GM20431 (cell line): ENCODE measurements around the gene LNP1.
"Not testable (repeated sequence)": the region's sequence is repeated elsewhere in the genome, so short reads cannot be mapped to it uniquely, and the experiment has no call there.

ENCODE experiments used
- in situ Hi-C: fragments of 300-500 bp; cut with MseI, MboI; formaldehyde crosslinking; loops from one replicate; pipeline ENCODE4 v1.15.0; 2020; ENCODE audit warnings: low sequenced_read_pairs; ENCODE audit not compliant: unreplicated experiment

LNP1 gene

GRCh38 chr3:100467133-100467532 lies 65.8 kb downstream of the LNP1 start:
- in situ Hi-C loops: no loop called here

DNA sequence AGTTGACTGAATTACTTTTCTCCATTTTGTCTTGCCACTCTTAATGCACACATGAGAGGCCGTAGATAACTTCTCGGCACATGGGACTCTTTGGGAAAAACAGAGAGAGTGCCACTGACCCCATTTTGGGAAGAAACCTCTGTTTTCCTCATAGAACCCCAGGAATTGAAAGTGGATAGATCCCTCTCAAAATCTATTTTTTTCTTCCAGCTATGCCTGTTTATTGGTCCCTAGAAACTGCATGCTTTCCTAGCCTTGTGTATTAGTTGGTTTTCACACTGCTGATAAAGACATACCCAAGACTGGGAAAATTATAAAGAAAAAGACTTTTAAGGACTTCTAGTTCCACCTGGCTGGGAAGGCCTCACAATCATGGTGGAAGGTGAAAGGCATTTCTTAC lies 67.3 kb downstream of the LNP1 start:
- in situ Hi-C loops: no loop called here

GRCh38 chr3:100470951-100471350 lies 69.6 kb downstream of the LNP1 start:
- in situ Hi-C loops: no loop called here

DNA sequence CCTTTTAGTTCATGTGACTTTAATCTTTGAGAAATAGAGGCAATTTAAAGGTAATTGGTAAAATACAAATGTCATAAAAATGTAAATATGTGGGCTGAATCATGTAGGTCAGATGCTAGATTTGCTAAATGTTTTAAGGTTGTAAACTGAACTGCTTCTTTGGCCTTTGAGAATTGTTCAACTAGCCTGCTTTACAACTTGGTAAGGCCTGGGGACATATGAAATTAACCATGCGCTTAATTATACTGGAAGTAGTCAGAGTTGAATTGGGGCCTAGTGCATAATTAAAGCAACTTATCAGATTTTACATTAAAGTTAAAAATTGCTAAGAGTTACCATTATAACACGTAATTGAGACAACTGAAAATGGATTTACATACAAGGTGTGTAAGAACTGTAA lies 70.1 kb downstream of the LNP1 start:
- in situ Hi-C loops: no loop called here

DNA sequence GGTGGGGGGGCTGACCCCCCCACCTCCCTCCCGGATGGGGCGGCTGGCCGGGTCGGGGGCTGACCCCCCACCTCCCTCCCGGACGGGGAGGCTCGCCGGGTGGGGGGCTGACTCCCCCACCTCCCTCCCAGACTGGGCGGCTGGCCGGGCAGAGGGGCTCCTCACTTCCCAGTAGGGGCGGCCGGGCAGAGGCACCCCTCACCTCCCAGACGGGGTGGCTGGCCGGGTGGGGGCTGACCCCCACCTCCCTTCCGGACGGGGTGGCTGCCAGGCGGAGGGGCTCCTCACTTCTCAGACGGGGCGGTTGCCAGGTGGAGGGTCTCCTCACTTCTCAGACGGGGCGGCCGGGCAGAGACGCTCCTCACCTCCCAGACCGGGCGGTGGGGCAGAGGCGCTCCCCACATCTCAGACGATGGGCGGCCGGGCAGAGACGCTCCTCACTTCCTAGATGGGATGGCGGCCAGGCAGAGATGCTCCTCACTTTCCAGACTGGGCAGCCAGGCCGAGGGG lies 76.6 kb downstream of the LNP1 start:
- in situ Hi-C loops: not testable (repeated sequence)

GRCh38 chr3:100478521-100478920 lies 77.2 kb downstream of the LNP1 start:
- in situ Hi-C loops: not testable (repeated sequence)

DNA sequence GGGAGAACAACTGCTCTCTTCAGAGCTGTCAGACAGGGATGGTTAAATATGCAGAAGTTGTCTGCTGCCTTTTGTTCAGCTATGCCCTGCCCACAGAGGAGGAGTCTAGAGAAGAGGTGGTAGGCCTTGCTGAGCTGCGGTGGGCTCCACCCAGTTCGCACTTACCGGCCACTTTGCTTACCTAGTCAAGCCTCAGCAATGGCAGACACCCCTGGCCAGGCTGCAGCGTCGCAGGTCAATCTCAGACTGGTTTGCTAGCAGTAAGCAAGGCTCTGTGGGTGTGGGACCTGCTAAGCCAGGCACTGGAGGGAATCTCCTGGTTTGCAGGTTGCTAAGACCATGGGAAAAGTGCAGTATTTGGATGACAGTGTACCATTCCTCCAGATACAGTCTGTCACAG lies 78.7 kb downstream of the LNP1 start:
- in situ Hi-C loops: no loop called here

DNA sequence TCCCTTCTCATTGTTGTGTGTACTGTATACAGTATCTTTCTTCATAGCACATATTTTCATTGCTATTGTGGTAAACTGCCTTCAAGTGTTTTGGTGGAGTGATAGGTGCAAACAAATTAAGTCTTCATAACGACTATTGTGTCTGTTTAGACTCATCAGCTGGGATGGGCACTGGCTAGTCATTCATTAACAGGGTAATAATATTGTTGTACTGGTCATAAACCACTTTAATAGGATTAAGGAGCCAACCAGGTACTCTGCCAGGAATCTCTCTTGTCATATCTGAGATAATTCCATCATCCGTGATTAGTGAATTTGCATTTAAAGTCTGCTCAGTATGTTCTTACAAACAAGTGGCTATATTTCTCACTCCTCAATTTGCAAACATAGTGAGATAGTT lies 80.8 kb downstream of the LNP1 start:
- in situ Hi-C loops: no loop called here

DNA sequence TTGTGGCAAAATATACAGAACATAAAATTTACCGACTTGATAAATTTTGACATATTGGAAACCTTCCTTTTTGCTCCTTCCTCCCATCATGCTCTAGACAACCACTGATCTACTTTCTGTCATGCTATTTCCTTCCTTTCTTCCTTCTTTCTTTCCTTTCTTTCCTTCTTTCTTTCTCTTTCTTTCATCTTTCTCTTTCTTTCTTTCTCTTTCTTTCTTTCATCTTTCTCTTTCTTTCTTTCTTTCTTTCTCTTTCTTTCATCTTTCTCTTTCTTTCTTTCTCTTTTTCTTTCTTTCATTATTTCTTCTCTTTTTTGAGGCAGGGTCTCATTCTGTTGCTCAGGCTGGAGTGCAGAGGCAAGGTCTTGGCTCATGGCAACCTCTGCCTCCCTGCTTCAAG lies 82.2 kb downstream of the LNP1 start:
- in situ Hi-C loops: no loop called here

- in situ Hi-C loops: no loop called here
Measured at GRCh38 chr3:100486808-100487207, 85.5 kb downstream of the LNP1 start.

DNA sequence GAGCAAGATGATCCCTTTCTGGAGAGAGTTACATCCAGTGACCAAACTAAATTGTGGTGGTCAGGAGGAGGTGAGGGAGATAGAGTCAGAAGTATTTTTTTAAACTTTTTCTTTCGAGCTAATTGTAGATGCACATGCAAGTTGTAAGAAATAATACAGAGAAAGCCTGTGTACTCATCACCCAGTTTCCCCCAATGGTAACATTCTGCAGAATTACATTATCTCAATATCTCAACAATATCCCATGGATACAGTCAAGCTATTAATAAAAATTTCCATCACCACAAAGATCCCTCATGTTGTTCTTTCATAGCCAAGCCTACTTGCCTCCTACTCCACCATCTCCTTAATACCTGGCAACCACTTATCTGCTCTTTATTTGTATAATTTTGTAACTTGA lies 87.8 kb downstream of the LNP1 start:
- in situ Hi-C loops: no loop called here

DNA sequence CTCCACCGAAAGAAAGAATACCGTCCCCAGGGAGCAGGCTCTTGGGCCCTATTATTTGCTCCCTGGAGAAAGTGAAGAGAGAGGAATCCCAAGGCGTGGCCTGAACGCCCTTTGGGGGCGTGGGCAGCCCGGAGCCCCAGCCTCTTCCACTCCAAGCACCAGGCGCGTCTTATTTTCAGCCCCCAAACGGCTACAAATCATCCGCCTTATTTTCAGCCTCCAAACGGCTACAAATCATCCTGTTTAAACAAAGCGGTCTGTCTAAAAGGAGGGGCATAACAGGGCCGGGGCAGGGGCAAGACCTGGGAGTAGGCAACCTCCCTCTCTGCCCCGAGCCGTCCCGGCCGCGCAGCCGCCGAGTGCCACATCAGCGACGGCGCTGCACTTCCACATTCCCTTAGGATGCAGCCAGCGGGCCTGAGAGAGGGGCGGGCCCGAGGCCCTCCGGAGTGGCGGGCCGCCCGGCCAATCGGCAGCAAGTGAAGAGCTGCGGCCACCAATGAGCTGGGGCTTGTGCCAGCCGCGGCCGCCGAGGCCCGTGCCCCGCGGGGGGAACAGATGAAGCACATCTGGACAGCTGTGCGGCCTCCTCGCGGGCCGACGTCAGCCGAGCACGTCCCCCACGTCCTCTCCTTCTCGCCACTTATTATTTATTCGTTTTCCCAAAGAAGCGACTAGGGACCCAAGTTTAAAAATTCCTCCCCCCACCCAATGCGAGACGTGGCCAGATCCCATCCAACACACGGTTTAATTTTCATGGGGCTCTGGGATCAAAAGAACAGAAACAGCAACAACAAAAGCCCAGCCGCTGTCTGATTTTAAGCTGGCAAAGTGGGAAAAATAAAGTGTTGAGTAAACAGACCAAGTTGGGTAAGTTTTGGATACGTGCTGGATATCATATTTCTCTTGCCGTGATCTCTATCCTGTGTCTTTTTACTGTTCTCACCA lies 91.0 kb downstream of the LNP1 start, which contains the start of gene TMEM45A:
TMEM45A (plus strand) TSS at position 561 of the 948 bp plus-strand sequence. CDS start 62,593 bp downstream, outside the sequence.
- in situ Hi-C loops: no loop called here

GRCh38 chr3:100496711-100497261 lies 95.4 kb downstream of the LNP1 start:
- in situ Hi-C loops: no loop called here

DNA sequence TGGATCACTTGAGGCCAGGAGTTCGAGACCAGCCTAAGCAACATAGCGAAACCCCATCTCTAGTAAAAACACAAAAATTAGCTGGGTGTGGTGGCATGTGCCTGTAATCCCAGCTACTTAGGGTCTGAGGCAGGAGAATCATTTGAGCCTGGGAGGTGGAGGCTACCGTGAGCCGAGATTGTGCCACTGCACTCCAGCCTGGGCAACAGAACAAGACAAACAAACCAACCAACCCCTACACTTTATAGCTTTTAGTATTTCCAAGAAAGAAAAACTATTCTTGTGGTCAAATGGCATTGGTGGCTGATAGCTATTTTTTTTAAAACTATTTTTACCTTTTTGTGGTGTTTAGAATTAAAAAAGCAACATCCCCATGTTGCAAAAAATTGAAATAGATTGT lies 98.3 kb downstream of the LNP1 start:
- in situ Hi-C loops: no loop called here

DNA sequence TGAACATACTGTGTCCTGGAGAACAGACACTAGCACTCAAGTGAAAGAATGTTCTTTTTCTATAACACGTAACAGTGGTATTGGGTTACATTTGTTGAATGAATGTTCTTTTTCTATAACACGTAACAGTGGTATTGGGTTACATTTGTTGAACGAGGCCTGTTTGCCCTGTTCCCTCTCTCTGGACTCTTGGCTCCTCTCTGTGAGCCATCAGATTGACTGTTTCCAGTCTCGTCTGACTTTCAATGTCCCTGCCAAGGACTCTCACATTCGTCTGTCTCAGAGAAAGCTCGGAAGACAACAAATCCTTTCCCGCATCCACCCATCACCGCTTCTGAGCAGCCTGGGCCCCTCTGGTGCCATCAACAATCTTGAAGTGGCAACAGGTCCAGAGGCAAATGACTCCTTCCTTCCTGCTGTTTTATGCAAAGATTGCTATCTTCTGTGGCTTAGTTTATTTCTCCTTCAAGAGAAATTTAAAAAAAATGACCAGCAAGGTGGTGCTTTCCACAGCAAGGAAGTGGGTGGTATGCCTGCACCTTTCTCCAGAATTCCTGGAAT lies 99.1 kb downstream of the LNP1 start:
- in situ Hi-C loops: no loop called here

DNA sequence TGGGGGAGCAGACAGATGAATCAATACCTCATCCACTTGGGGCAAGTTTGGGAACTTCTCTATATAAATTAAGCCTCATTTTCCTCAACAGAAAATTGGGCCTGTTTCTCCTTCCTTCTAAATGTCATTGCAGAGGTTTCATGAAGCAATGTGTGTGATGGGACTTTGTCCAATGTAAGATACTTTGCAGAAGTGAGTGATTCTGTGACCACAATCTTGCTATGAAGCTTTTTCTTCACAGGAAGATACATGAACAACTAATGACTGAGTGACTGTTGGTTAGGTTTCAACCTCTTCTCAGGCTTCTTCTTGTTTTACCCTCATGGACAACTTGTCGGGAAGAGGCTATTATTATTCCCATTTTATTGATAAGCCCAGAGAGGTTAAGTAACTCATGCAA lies 102.1 kb downstream of the LNP1 start:
- in situ Hi-C loops: no loop called here
